ENCODE measurements around the gene CCDC167. TPM values are rescaled to one million over a fixed set of nuclear protein-coding genes. Genes with fewer than 3 reads are reported as not detected.

CCDC167 gene
- total and polyA plus RNA-seq, 8 donors = 4.3 to 12.4 (median 7.0) TPM

DNA sequence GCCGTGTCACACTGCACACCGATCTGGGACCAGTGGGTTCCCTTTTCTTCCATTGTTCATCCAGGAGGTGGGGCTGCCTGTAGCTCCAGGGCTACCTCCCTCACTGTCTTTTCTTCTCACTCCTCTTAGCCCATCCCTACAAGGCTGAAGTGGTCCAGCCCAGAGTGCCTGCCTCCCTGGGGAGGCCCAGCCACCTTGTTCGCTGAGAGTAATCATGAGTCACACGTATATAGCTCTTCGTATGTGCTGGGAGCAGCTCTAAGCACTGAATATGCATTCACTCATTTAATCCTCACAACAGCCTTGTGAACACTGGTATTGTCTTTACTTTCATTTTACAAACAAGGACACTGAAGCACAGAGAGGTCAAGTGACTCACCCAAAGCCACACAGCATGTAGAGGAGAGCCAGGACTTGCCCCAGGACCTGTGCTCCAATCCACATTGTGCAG lies 14.7 kb upstream of the CCDC167 start:
- no peak for FAIRE-seq
- TF ChIP-seq, protein P1, sequence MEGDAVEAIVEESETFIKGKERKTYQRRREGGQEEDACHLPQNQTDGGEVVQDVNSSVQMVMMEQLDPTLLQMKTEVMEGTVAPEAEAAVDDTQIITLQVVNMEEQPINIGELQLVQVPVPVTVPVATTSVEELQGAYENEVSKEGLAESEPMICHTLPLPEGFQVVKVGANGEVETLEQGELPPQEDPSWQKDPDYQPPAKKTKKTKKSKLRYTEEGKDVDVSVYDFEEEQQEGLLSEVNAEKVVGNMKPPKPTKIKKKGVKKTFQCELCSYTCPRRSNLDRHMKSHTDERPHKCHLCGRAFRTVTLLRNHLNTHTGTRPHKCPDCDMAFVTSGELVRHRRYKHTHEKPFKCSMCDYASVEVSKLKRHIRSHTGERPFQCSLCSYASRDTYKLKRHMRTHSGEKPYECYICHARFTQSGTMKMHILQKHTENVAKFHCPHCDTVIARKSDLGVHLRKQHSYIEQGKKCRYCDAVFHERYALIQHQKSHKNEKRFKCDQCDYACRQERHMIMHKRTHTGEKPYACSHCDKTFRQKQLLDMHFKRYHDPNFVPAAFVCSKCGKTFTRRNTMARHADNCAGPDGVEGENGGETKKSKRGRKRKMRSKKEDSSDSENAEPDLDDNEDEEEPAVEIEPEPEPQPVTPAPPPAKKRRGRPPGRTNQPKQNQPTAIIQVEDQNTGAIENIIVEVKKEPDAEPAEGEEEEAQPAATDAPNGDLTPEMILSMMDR (IDR thresholded peaks at IDR 0.05) = no peak
- H3K27ac ChIP-seq = no peak overlapping the region

DNA sequence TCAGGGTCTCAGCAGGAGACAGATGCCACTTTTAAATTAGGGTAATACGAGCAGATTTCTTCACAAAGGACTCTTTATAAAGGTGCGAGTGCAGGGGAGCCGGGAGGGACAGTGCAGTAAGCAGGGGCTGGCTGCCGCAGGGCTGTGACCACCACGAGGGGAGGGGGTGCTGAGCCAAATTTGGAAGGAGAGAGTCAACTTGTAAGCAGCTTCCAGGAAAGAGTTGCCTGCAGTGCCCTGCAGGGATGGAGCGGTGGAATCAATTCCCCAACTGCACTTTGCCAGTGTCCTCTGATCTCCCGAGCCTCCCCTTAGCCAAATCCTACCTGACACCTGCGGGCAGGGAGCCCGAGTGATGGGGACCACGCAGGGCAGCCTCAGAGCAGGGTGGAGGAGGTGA lies 13.9 kb upstream of the CCDC167 start:
- DNase-seq = no peak
- peaks cover 0 to 3% (median 0%) of the 10 kb centered on the region in 3 donors for H3K4me1 ChIP-seq
- 53 to 65% methylated on average over 10 of the region's 10 CpGs for whole genome bisulfite sequencing, 2 donors
- H3K27ac ChIP-seq = no peak overlapping the region
- intact Hi-C loops (cut with DNase I) = no loop called here
- H3K4me3 ChIP-seq = no peak overlapping the region
- ATAC-seq = no peak
- FAIRE-seq = no peak
- H3K9me3 ChIP-seq = no peaks in the 10 kb centered on the region
- no peaks in the 10 kb centered on the region for H3K27me3 ChIP-seq
- TF ChIP-seq, protein P1 (IDR thresholded peaks at IDR 0.05) = no peak
- H3K36me3 ChIP-seq = no peaks in the 10 kb centered on the region

More for the DNA sequence above, 14.7 kb upstream of the CCDC167 start:
- DNase-seq (no peak), ATAC-seq (no peak)
- H3K4me3 ChIP-seq = no peak overlapping the region
- no peaks in the 10 kb centered on the region for H3K36me3 ChIP-seq
- intact Hi-C loops (cut with DNase I) = no loop called here
- peaks cover 0 to 3% (median 0%) of the 10 kb centered on the region in 3 donors for H3K4me1 ChIP-seq
- 72 to 82% methylated on average over 5 of the region's 5 CpGs for WGBS, 2 donors
- no peaks in the 10 kb centered on the region for H3K9me3 ChIP-seq
- no peaks in the 10 kb centered on the region for H3K27me3 ChIP-seq

DNA sequence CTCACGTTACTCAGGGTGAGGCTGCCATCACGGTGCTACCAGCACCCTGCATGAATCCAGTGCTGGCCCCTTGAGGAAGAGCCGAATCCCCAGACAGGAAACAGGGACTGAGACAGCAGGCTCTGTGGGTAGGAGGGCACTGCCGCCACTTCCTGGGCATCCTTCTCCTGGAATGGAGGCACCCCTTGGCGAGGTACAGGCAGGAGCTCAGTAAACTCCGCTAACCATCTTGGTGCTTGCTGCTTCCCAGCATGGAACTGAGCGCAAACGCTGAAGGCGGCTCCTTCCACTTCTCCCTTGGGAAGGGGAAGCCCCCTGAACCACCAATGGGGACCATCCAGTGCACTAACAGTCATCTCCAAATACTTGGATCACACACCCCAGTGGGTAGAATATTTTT lies 13.5 kb upstream of the CCDC167 start:
- DNase-seq (no peak), ATAC-seq (no peak), FAIRE-seq (no peak)
- H3K27me3 ChIP-seq = no peaks in the 10 kb centered on the region
- H3K4me1 ChIP-seq = peaks cover 0 to 3% (median 0%) of the 10 kb centered on the region in 3 donors
- intact Hi-C loops (cut with DNase I) = no loop called here
- 67 to 74% methylated on average over 9 of the region's 9 CpGs for WGBS, 2 donors
- no peaks in the 10 kb centered on the region for H3K9me3 ChIP-seq
- no peak overlapping the region for H3K4me3 ChIP-seq
- no peaks in the 10 kb centered on the region for H3K36me3 ChIP-seq
- no peak overlapping the region for H3K27ac ChIP-seq
- TF ChIP-seq, protein P1 (IDR thresholded peaks at IDR 0.05) = no peak

DNA sequence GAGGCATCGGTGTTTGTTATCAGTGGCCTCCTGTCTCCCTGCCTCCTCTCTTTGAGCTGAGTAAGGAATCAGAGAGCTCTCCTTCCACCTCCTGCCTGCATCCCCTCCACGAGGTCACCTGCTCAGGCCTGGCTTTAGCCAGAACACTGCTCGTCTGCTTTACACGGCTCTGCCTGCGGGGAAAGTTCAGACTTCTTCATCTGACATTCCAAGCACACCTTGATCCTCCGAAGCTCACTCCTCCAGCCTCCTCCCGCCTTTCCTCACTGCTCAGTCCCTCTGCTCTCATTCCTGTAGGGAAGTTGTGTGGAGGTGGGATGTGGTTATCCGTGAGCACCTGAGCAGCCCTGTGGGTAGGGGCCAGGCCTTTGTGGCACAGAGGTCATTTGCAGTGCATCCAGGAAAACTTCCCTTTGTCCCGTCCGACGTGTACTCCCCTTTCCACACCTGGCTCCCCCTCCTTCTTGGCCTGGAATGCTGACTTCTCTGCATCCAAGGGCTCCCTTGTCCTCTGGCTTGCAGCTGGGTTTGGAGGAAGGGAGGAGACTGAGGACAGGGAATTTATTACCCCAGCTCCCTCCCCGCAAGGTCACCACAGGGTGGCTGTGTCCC lies 12.8 kb upstream of the CCDC167 start:
- H3K4me3 ChIP-seq = no peak overlapping the region

More for the DNA sequence above, 12.8 kb upstream of the CCDC167 start:
- intact Hi-C loops (cut with DNase I) = no loop called here
- ATAC-seq (no peak), DNase-seq (no peak), FAIRE-seq (no peak)
- TF ChIP-seq, protein P1 (IDR thresholded peaks at IDR 0.05) = no peak
- H3K4me1 ChIP-seq = peaks cover 0 to 3% (median 0%) of the 10 kb centered on the region in 3 donors
- no peaks in the 10 kb centered on the region for H3K27me3 ChIP-seq
- WGBS, 2 donors = 54 to 56% methylated on average over 12 of the region's 12 CpGs
- no peak overlapping the region for H3K27ac ChIP-seq
- no peaks in the 10 kb centered on the region for H3K36me3 ChIP-seq
- H3K9me3 ChIP-seq = no peaks in the 10 kb centered on the region
